ENCODE results near the gene COL18A1. TPM values are rescaled to one million over a fixed set of nuclear protein-coding genes. Genes with fewer than 3 reads are reported as not detected.

COL18A1 gene
- total and polyA plus RNA-seq, 2 donors from 2014 or later, result 150 to 316 TPM

DNA sequence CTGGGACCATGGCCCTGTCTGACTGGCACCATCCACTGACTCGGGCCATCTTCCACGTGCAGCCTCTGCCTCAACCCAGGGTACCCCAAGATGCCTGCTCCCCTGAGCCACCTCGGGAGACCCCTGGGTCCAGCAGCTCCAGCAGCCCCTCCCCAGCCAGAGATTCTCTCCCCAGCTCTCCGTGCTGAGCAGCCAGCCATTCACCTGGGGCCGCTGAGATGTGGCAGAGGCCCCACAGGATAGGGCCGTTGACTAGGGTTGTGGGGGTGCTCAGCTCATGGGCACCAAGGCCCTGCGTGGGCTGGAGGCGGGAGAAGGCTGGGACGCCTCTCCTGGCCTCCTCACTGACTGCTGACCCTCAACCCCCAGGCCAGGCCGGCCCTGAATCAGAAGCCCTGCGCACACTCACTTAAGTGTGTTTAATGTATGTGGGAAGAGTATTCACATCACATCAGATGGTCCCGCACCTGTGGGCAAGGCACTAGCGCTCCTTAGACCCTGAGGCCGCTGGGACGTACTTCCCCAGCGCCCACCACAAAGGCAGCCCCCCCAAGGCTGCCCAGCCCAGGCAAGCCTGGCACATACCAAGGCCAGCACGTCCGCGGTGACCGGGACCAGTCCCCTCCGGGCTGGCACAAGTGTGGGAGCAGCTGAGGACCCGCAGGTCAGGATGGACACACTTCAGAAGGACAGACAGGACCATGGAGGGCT, 109.5 kb downstream of the COL18A1 start:
- peak in 2 of 5 donors; percentile 36 to 68 for DNase-seq
- Histone ChIP-seq H3K27ac (ENCODE audit: low read depth in 2 of 2, low read length in 2 of 2) (no peak overlapping the region), H3K4me1 (ENCODE audit: control insufficient read depth in 2 of 3, insufficient read depth in 2 of 3, low read depth in 1 of 3, low read length in 3 of 3) (peaks cover 0 to 4% (median 0%) of the 10 kb centered on the region in 3 donors), H3K27me3 (ENCODE audit: control insufficient read depth, insufficient read depth, low read length) (no peaks in the 10 kb centered on the region), H3K36me3 (ENCODE audit: control insufficient read depth in 2 of 3, insufficient read depth in 3 of 3, low read length in 3 of 3) (peaks cover 0 to 5% (median 3%) of the 10 kb centered on the region in 3 donors), H3K9ac (ENCODE audit: low read length in 3 of 3) (no peak overlapping the region), H3K9me3 (ENCODE audit: control insufficient read depth in 2 of 3, insufficient read depth in 1 of 3, low read length in 3 of 3) (peaks cover 0 to 12% (median 0%) of the 10 kb centered on the region in 3 donors), H3K4me3 (ENCODE audit: low read length in 3 of 3) (no peak overlapping the region)
- intact Hi-C loops (cut with DNase I), result no loop called here
- no peak for FAIRE-seq
- TF ChIP-seq, protein P1, sequence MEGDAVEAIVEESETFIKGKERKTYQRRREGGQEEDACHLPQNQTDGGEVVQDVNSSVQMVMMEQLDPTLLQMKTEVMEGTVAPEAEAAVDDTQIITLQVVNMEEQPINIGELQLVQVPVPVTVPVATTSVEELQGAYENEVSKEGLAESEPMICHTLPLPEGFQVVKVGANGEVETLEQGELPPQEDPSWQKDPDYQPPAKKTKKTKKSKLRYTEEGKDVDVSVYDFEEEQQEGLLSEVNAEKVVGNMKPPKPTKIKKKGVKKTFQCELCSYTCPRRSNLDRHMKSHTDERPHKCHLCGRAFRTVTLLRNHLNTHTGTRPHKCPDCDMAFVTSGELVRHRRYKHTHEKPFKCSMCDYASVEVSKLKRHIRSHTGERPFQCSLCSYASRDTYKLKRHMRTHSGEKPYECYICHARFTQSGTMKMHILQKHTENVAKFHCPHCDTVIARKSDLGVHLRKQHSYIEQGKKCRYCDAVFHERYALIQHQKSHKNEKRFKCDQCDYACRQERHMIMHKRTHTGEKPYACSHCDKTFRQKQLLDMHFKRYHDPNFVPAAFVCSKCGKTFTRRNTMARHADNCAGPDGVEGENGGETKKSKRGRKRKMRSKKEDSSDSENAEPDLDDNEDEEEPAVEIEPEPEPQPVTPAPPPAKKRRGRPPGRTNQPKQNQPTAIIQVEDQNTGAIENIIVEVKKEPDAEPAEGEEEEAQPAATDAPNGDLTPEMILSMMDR (IDR thresholded peaks at IDR 0.05; ENCODE audit: borderline replicate concordance, extremely low read depth, insufficient read depth), result no peak

DNA sequence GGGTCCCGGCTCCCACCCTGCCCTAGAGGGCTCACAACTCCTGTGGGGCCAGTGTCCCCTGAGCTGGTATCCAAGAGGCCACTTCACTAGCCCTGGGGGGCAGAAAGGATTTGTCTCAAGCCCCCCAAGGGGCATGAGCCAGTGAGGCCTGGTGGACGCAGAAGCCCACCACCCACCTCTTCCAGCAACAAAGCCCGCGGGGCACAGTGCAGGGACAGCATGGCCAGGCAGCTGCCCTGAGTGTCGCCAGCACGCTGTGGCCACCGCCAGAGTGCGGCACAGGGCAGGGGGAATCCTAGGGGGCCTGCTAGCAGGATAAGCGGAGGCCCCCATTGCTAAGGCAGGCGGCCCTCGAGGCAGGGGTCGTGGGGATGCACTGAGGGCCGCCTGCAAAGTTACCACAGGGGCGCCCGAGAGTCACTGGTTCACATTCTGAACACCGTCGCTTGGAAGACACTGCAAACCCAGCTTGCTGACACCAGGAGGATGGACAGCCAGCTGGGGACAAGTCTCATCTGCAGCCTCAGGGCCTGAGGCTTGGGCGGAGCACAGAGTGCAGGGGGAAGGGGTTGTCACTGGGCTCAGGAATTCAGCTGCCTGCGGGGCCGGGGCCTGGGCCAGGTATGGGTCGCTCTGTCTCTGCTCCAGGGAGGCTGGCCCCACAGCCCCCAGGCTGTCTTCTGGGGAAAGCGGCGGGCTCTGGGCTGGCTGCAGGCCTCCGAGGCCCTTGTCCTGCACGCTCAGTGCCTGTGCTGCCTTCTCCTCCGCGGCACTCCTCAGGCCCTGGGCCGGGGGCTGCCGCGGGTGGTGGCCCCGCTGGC, 110.5 kb downstream of the COL18A1 start:
- H3K36me3 ChIP-seq (ENCODE audit: control insufficient read depth in 2 of 3, insufficient read depth in 3 of 3, low read length in 3 of 3), result peaks cover 0 to 5% (median 3%) of the 10 kb centered on the region in 3 donors
- FAIRE-seq, result no peak
- intact Hi-C loops (cut with DNase I), result no loop called here

DNA sequence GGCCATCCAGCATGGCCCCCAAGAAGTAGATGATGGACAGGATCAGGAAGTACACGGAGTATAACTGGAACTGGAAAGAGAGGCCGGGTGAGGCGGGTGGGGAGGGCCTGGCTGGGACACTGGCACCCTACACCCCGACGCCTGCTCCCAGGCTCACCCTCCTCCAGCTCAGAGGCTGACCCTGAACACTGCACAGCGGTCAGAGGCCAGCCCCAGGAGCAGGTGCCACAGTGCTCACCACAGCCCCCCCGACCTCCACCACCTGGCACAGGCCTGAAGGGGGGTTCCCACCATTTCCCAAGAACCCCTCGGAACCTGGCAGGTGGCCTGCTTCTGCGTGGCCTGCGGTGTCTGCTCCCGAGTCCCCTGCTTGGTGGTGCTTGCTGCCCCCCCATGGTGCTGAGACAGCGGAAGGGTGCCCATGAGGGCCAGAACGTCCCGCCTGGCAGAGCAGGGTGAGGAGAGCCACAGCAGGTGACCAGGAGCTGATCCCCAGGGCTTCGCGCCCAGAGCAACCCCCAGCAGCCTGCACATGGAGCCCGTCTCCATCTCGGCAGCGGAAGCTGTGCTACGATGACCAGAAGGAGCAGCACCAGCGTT, 111.2 kb downstream of the COL18A1 start:
- H3K4me1 ChIP-seq (ENCODE audit: control insufficient read depth in 2 of 3, insufficient read depth in 2 of 3, low read depth in 1 of 3, low read length in 3 of 3), result peaks cover 0 to 4% (median 0%) of the 10 kb centered on the region in 3 donors
- intact Hi-C loops (cut with DNase I), result no loop called here
- FAIRE-seq (no peak), DNase-seq (peak in 2 of 5 donors; percentile 30 to 63)
- no peak overlapping the region for H3K27ac ChIP-seq (ENCODE audit: low read depth in 2 of 2, low read length in 2 of 2)
- peaks cover 0 to 23% (median 2%) of the 10 kb centered on the region in 3 donors for H3K9me3 ChIP-seq (ENCODE audit: control insufficient read depth in 2 of 3, insufficient read depth in 1 of 3, low read length in 3 of 3)
- H3K4me3 ChIP-seq (ENCODE audit: low read length in 3 of 3), result no peak overlapping the region
- peaks cover 0 to 5% (median 3%) of the 10 kb centered on the region in 3 donors for H3K36me3 ChIP-seq (ENCODE audit: control insufficient read depth in 2 of 3, insufficient read depth in 3 of 3, low read length in 3 of 3)
- no peak overlapping the region for H3K9ac ChIP-seq (ENCODE audit: low read length in 3 of 3)
- H3K27me3 ChIP-seq (ENCODE audit: control insufficient read depth, insufficient read depth, low read length), result no peaks in the 10 kb centered on the region
- TF ChIP-seq, protein P1 (IDR thresholded peaks at IDR 0.05; ENCODE audit: borderline replicate concordance, extremely low read depth, insufficient read depth), result no peak

More for the DNA sequence above, 110.5 kb downstream of the COL18A1 start:
- TF ChIP-seq, protein P1 (IDR thresholded peaks at IDR 0.05; ENCODE audit: borderline replicate concordance, extremely low read depth, insufficient read depth), result no peak
- Histone ChIP-seq H3K4me1 (ENCODE audit: control insufficient read depth in 2 of 3, insufficient read depth in 2 of 3, low read depth in 1 of 3, low read length in 3 of 3) (peaks cover 0 to 4% (median 0%) of the 10 kb centered on the region in 3 donors), H3K27me3 (ENCODE audit: control insufficient read depth, insufficient read depth, low read length) (no peaks in the 10 kb centered on the region), H3K27ac (ENCODE audit: low read depth in 2 of 2, low read length in 2 of 2) (no peak overlapping the region), H3K4me3 (ENCODE audit: low read length in 3 of 3) (no peak overlapping the region), H3K9ac (ENCODE audit: low read length in 3 of 3) (no peak overlapping the region), H3K9me3 (ENCODE audit: control insufficient read depth in 2 of 3, insufficient read depth in 1 of 3, low read length in 3 of 3) (peaks cover 0 to 22% (median 2%) of the 10 kb centered on the region in 3 donors)
- DNase-seq, result peak in 2 of 5 donors; percentile 28 to 72

Measured in kidney (tissue), 14 donors.